ENCODE results near the gene PRAMEF5.
"Not testable (repeated sequence)": the region's sequence is repeated elsewhere in the genome, so short reads cannot be mapped to it uniquely, and the experiment has no call there.

PRAMEF5 gene

GRCh38 chr1:13279617-13280016, 25.6 kb downstream of the PRAMEF5 start:
- not testable (repeated sequence) for DNase-seq

GRCh38 chr1:13285037-13285436, 31.0 kb downstream of the PRAMEF5 start, which contains the start of gene PRAMEF8:
PRAMEF8 (minus strand) TSS chr1:13285137; CDS start chr1:13284091, 1,046 bp downstream.
- DNase-seq: not testable (repeated sequence)

GRCh38 chr1:13289030-13289429, 35.0 kb downstream of the PRAMEF5 start:
- not testable (repeated sequence) for DNase-seq

- DNase-seq: not testable (repeated sequence)
These were observed 43.4 kb downstream of the PRAMEF5 start for GRCh38 chr1:13297216-13297931.

GRCh38 chr1:13298699-13299098, 44.7 kb downstream of the PRAMEF5 start:
- DNase-seq: not testable (repeated sequence)

- DNase-seq: not testable (repeated sequence)
These were observed 48.2 kb downstream of the PRAMEF5 start for GRCh38 chr1:13302197-13302596.

GRCh38 chr1:13303239-13303638, 49.2 kb downstream of the PRAMEF5 start, which contains the start of gene PRAMEF33:
PRAMEF33 (plus strand) TSS chr1:13303539; CDS start chr1:13305955, 2,416 bp downstream.
- not testable (repeated sequence) for DNase-seq

All from NCI-H187 (cell line).